Left lung (tissue), 10 donors: ENCODE measurements around the gene STRADB. TPM values are rescaled to one million over a fixed set of nuclear protein-coding genes. Genes with fewer than 3 reads are reported as not detected.
"Not testable (repeated sequence)": the region's sequence is repeated elsewhere in the genome, so short reads cannot be mapped to it uniquely, and the experiment has no call there.

Source experiments
- ATAC-seq: fragments of 200-7000 bp; cut with Tn5 transposase; one replicate; pipeline ENCODE4 v1.9.1; 2020; ENCODE audit warnings: moderate library complexity
- DNase-seq, 4 donors: peaks; one replicate each; pipeline ENCODE4 v3.0.0-alpha.2; 2013 to 2020
- H3K27ac ChIP-seq, 2 donors: fragments of 200-600 bp; sonication (generic) in 1 of 2; one replicate each; pipeline versions ENCODE4 v1.5.0 to v1.8.0; 2020 to 2021
- H3K27me3 ChIP-seq, 2 donors: fragments of 200-600 bp; sonication (generic) in 1 of 2; one replicate each; pipeline versions ENCODE4 v1.5.0 to v1.8.0; 2020 to 2021
- H3K36me3 ChIP-seq, 2 donors: fragments of 200-600 bp; sonication (generic) in 1 of 2; one replicate each; pipeline versions ENCODE4 v1.5.0 to v1.8.0; 2020 to 2021
- H3K4me1 ChIP-seq, 2 donors: fragments of 200-600 bp; one replicate each; pipeline ENCODE4 v1.8.0; 2021
- H3K4me3 ChIP-seq, 2 donors: fragments of 200-600 bp; sonication (generic) in 1 of 2; one replicate each; pipeline versions ENCODE4 v1.5.0 to v1.8.0; 2020 to 2021; ENCODE audit warnings: mild to moderate bottlenecking in 1 of 2
- H3K9me3 ChIP-seq, 2 donors: fragments of 200-600 bp; sonication (generic) in 1 of 2; one replicate each; pipeline versions ENCODE4 v1.5.0 to v1.8.0; 2020 to 2021
- intact Hi-C, 2 donors: fragments of 100-400 bp; cut with DNase I; formaldehyde crosslinking; loops; one replicate each; pipeline versions ENCODE4 v1.11.2 to v1.14.2; 2022
- polyA plus RNA-seq, 6 donors: library from polyadenylated mRNA; unstranded; fragments of 120-200 nt; gene quantifications; one replicate each; pipeline ENCODE4 v1.2.1, GENCODE V29; 2013; ENCODE audit not compliant: insufficient read length in 6 of 6
- total RNA-seq, 2 donors: library from RNA; stranded (reverse); fragmentation: NEBNext Ultra II Directional; extraction: Animal tissue kit (Norgen Biotek cat#: 25700); gene quantifications; one replicate each; pipeline ENCODE4 v1.2.1, GENCODE V29; 2021
- TF ChIP-seq, protein P1 (sequence below), 2 donors: fragments of 200-600 bp; sonication (generic) in 1 of 2; IDR thresholded peaks; one replicate each; pipeline versions ENCODE4 v1.5.0 to v1.8.0; 2021; ENCODE audit warnings: antibody characterized with exemption in 2 of 2
- donor health status: DM: no; HTN: yes; CAD: no.
- donor health status: DM: no; HTN: no; CAD: no.

Gene STRADB
- total and polyA plus RNA-seq, 8 donors: 16.0 to 54.9 (median 44.6) TPM

DNA sequence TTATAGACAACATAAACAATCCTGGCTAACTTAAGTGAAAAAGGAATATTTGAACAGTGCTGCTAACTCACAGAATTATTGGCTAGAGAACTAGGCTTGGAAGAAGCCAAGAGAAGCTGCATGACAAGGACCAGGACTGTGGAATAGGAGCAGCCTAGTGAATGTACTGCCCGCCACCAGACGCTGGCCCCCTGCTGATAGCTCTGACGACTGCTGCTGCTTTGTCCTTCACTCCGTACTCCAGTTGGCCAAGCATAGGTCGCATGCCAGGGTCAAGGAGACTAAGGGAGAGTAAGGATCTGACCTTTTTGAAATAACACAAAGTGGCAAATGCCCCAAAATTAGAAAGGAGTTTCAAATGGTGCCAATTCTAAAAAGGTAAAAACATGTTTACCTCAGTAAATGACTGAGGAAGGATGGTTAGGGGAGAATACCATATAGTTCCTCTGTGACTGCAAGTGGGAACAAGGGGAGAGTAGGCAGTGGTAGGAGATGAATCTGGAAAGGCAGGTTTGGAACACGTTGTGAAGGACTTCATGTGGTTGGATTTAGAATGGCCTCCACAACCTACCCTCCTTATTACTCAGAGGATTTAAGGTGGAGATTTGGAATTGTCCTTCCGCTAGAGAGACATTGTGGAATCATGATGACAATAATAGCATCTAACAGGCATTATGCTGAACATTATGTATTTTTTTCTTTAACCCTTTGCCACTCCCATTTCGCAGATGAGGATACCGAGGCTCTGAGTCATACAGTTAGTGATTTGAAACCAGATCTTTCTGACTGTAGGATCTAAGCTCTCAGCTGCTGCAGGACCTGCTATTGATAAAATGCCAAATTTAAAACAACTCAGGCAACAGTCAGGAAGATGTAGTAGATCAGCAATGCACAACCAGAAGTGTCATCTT, 19.5 kb downstream of the STRADB start:
- DNase-seq (no peak), ATAC-seq (no peak)

DNA sequence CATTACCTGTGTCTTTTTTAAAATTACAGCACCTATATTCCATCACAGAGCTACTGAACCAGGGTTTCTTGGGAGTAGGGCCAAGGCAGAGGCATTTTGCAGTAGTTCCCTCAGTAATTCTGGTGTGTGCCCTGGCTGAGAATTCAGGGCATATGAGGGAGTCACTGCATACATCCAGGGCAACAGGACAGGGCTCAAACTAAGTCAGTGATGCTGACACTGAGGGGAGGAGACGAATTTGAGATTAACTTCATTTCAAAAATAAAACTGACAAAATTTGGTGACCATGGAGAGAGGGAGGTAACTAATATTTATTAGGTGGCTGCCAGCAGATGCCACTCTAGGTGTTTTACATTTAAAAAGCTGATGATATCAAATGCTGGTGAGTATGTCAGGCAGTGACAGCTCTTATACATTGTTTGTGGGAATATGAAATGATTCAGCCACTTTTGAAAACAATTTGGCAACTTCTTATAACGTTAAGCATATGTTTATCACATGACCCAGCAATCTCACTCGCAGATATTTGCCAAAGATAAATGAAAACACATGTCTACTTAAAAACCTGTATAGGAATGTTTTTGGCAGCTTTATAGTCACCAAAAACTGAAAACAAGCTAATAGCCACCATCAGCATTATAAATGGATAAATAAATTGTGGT, 20.3 kb downstream of the STRADB start:
- Histone ChIP-seq H3K27me3 (no peaks in the 10 kb centered on the region), H3K36me3 (peaks cover 0 to 40% of the 10 kb centered on the region in 2 donors), H3K27ac (no peak overlapping the region), H3K4me1 (no peaks in the 10 kb centered on the region), H3K9me3 (no peaks in the 10 kb centered on the region), H3K4me3 (no peak overlapping the region)
- DNase-seq (no peak), ATAC-seq (no peak)
- intact Hi-C loops: no loop called here
- TF ChIP-seq, protein P1, sequence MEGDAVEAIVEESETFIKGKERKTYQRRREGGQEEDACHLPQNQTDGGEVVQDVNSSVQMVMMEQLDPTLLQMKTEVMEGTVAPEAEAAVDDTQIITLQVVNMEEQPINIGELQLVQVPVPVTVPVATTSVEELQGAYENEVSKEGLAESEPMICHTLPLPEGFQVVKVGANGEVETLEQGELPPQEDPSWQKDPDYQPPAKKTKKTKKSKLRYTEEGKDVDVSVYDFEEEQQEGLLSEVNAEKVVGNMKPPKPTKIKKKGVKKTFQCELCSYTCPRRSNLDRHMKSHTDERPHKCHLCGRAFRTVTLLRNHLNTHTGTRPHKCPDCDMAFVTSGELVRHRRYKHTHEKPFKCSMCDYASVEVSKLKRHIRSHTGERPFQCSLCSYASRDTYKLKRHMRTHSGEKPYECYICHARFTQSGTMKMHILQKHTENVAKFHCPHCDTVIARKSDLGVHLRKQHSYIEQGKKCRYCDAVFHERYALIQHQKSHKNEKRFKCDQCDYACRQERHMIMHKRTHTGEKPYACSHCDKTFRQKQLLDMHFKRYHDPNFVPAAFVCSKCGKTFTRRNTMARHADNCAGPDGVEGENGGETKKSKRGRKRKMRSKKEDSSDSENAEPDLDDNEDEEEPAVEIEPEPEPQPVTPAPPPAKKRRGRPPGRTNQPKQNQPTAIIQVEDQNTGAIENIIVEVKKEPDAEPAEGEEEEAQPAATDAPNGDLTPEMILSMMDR (IDR thresholded peaks at IDR 0.05): no peak

More for the DNA sequence above, 19.5 kb downstream of the STRADB start:
- peaks cover 0 to 40% of the 10 kb centered on the region in 2 donors for H3K36me3 ChIP-seq
- no peak overlapping the region for H3K4me3 ChIP-seq
- no peak overlapping the region for H3K27ac ChIP-seq
- no peaks in the 10 kb centered on the region for H3K4me1 ChIP-seq
- intact Hi-C loops: no loop called here
- H3K27me3 ChIP-seq: no peaks in the 10 kb centered on the region
- TF ChIP-seq, protein P1 (IDR thresholded peaks at IDR 0.05): no peak
- H3K9me3 ChIP-seq: no peaks in the 10 kb centered on the region

GRCh38 chr2:201472411-201472810, 20.9 kb downstream of the STRADB start:
- DNase-seq: no peak
- peaks cover 0 to 40% of the 10 kb centered on the region in 2 donors for H3K36me3 ChIP-seq
- no peaks in the 10 kb centered on the region for H3K27me3 ChIP-seq
- H3K4me1 ChIP-seq: no peaks in the 10 kb centered on the region
- no peak for ATAC-seq
- TF ChIP-seq, protein P1 (IDR thresholded peaks at IDR 0.05): no peak
- no peak overlapping the region for H3K4me3 ChIP-seq
- no peak overlapping the region for H3K27ac ChIP-seq
- intact Hi-C loops: no loop called here
- H3K9me3 ChIP-seq: no peaks in the 10 kb centered on the region

GRCh38 chr2:201482543-201482942, 31.0 kb downstream of the STRADB start:
- Histone ChIP-seq H3K4me1 (no peaks in the 10 kb centered on the region), H3K27me3 (no peaks in the 10 kb centered on the region), H3K36me3 (peaks cover 0 to 31% of the 10 kb centered on the region in 2 donors), H3K9me3 (no peaks in the 10 kb centered on the region), H3K27ac (no peak overlapping the region), H3K4me3 (no peak overlapping the region)
- intact Hi-C loops: no loop called here
- ATAC-seq (no peak), DNase-seq (no peak)
- TF ChIP-seq, protein P1 (IDR thresholded peaks at IDR 0.05): no peak

GRCh38 chr2:201483342-201483741, 31.8 kb downstream of the STRADB start:
- Histone ChIP-seq H3K4me3 (no peak overlapping the region), H3K9me3 (no peaks in the 10 kb centered on the region), H3K4me1 (no peaks in the 10 kb centered on the region), H3K36me3 (peaks cover 0 to 30% of the 10 kb centered on the region in 2 donors), H3K27me3 (no peaks in the 10 kb centered on the region), H3K27ac (no peak overlapping the region)
- no peak for ATAC-seq
- TF ChIP-seq, protein P1 (IDR thresholded peaks at IDR 0.05): no peak
- DNase-seq: no peak
- intact Hi-C loops: no loop called here

GRCh38 chr2:201483758-201484157, 32.2 kb downstream of the STRADB start:
- H3K4me3 ChIP-seq, H3K4me1 ChIP-seq, ATAC-seq, intact Hi-C loops, H3K27me3 ChIP-seq, H3K9me3 ChIP-seq, DNase-seq, H3K27ac ChIP-seq: not testable (repeated sequence)
- peaks cover 0 to 26% of the 10 kb centered on the region in 2 donors for H3K36me3 ChIP-seq
